GM13977 (cell line): ENCODE data around the gene SCAF4.

Experiments used
- DNase-seq: peaks from one replicate; pipeline ENCODE4 v3.0.0; 2012; ENCODE audit warnings: low spot score
- CTCF ChIP-seq: IDR thresholded peaks from 2 replicates; pipeline ENCODE4 v1.5.1; 2012; ENCODE audit warnings: mild to moderate bottlenecking, control low read depth; ENCODE audit not compliant: insufficient read depth; ENCODE audit errors: extremely low read depth, missing control alignments
- in situ Hi-C: fragments of 300-500 bp; cut with MboI; formaldehyde crosslinking; loops from one replicate; pipeline ENCODE4 v1.12.0; 2022; ENCODE audit warnings: low sequenced_read_pairs, low pct_unique_long_range_greater_than_20kb, mixed read lengths, inconsistent platforms; ENCODE audit not compliant: unreplicated experiment

Gene SCAF4

GRCh38 chr21:31726407-31726806, 5.5 kb downstream of the SCAF4 start:
- DNase-seq: no peak
- in situ Hi-C loops: no loop called here
- TF ChIP-seq CTCF: no peak

GRCh38 chr21:31725202-31725839, 6.6 kb downstream of the SCAF4 start:
- TF ChIP-seq CTCF: no peak
- in situ Hi-C loops: no loop called here
- DNase-seq: no peak

- in situ Hi-C loops: no loop called here
- TF ChIP-seq CTCF: no peak
These were observed 7.4 kb downstream of the SCAF4 start for GRCh38 chr21:31724552-31724951.

GRCh38 chr21:31721381-31721780, 10.5 kb downstream of the SCAF4 start:
- no peak for DNase-seq
- no peak for TF ChIP-seq CTCF
- in situ Hi-C loops: no loop called here

More at GRCh38 chr21:31724552-31724951, 7.4 kb downstream of the SCAF4 start:
- DNase-seq: no peak

- in situ Hi-C loops: no loop called here
- no peak for TF ChIP-seq CTCF
- no peak for DNase-seq
These were observed 11.2 kb downstream of the SCAF4 start for GRCh38 chr21:31720739-31721138.

- in situ Hi-C loops: no loop called here
- no peak for DNase-seq
- TF ChIP-seq CTCF: no peak
These were observed 11.6 kb downstream of the SCAF4 start for GRCh38 chr21:31720330-31720729.
